GM18519 (cell line): Measurements from ENCODE around the gene EPB41L4B.
"Not testable (repeated sequence)": the region's sequence is repeated elsewhere in the genome, so short reads cannot be mapped to it uniquely, and the experiment has no call there.

Experiments used
- ATAC-seq: cut with Tn5 transposase; IDR thresholded peaks from one replicate; pipeline ENCODE4 v1.9.1; 2021; ENCODE audit warnings: mild to moderate bottlenecking, moderate library complexity; ENCODE audit not compliant: unreplicated experiment, low FRiP score

Gene EPB41L4B

DNA sequence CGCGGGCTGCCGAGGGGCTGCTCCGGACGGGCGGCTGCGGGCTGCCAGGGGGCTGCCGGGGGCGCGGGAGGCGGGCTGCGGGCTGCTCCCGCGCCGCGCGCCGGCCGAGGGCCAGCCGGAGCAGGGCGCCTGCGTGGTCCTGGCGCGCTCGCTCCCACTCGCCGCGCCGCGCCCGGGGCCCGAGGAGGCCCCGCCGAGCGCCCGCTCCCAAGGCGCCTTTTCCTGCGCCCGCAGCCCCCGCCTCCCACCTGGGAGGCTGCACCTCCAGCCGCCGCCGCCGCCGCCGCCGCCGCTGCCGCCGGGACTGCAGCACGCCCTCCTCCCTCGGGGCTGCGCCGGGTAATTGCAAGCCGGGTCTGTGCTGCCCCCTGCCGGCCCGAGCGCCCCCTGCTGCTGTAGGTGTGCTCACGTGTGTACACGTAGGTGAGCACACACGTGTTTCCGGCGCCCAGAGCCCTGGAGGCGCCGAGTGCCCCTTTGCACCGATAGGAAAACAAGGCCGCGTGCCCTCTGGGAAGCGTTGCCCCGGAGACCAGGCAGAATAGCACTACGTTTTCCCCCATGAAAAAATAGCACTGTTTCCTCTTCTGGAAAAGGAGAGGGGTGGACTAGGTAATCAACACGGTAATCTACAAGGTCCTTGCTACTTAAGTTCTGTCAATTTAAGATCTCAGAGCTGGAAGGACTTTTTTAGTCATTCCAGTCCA lies at the start of gene EPB41L4B:
EPB41L4B (minus strand) TSS at position 318 of the 707 bp plus-strand sequence. CDS start 613 bp downstream, outside the sequence.
- ATAC-seq = peak; percentile 89

DNA sequence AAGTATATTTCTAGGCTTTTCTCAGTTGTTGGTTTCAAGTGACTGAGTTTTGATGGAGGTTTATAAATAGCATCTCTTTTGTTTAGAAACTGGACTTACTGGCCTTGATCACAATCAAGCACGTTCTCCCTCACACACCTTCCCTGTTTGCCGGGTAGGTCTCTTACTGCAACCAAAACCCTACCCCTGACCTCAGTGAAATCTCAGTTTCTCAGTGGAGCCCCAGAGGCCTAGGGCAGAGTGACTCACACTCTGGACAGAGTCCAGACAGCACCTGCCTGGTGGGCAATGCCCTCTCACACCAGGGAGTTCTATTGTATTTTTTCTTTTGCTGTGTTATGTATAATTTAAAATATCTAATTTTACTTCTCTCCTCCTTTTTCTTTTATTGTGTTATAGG lies 48.4 kb upstream of the EPB41L4B start:
- ATAC-seq = peak; percentile 67

DNA sequence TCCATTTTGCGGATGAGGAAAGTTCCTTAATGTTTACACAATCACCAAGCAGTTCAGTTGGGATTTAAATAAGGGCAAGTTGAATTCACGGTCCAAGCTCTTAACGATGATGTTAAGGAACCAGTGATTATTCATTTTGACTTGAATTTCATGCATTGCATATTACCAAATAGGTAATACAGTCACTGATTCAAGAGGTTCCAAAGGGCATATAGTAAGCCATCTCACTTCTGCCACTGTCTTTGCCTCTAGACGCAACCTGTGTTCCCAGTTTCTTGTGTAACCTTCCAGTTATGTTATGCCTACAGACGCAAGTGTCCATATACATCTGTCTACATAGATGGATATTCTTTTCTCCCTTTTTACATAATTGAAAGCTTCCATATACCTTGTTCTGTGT lies 39.9 kb upstream of the EPB41L4B start:
- no peak for ATAC-seq

DNA sequence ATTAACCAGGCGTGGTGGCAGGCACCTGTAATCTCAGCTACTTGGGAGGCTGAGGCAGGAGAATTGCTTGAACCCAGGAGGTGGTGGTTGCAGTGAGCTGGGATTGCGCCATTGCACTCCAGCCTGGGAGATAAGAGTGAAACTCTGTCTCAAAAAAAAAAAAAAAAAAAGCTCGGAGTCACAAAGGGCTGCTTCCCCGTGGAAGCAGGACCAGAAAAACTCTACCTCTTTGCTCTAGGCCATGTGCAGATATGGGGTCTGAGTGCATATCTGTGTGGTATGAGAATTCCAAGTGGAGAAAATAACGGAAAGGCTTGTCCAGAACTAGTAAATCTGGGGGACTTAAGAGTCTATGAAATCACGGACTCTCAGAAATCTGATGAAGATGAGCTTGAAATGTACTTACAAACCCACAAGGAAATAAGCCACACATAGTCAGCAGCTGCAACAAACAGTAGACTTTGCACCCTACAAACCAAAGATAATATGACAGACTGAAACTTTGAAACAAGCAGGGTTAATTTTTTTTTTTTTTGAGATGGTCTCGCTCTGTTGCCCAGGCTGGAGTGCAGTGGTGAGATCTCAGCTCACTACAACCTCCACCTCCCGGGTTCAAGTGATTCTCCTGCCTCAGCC lies 38.2 kb upstream of the EPB41L4B start:
- ATAC-seq = not testable (repeated sequence)

DNA sequence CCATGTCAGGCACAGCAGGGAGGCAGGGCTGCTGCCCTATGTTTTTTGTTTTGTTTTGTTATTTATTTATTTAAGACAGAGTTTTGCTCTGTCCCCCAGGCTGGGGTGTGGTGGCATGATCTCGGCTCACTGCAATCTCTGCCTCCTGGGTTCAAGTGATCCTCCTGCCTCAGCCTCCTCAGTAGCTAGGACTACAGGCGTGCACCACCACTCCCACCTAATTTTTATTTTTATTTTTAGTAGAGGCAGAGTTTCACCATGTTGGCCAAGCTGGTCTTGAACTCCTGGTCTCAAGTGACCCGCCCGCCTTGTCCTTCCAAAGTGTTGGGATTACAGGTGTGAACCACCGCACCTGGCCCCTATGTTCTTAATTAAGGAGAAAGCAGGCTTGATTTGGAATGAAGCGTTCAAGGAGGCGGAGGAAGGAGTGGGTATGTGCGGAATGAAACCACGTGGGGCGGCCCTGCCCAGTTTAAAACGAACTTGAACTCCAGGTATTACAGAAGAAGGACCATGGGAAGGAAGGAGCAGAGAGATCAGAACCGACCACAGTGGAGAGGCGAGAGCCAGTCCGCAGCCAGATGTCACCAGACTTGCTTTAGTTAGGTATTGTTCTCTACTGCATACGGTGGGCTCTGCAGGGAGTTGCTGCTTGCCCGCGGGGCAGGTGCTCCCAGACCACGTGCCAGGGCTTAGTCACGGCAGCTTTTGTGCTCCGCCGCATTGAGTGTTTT lies 34.9 kb upstream of the EPB41L4B start:
- no peak for ATAC-seq

DNA sequence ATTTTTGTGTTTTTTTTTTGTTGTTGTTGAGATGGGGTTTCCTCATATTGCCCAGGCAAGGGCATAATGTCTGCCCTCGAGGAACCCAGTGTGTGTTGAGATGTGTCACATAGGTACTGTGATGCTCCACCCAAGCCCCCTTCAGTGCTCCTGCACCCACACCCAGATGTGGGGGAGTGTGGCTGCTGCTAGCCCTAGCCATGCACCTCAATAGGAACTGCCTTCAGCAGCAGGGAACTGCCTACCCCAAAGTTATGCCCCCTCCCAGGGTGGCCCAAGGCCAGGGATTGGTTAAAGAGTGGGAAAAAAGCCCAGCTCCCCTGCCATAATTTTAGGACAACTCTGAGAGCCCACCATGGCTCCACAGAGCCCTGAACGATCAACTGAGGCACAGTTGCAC lies 33.3 kb upstream of the EPB41L4B start:
- no peak for ATAC-seq

DNA sequence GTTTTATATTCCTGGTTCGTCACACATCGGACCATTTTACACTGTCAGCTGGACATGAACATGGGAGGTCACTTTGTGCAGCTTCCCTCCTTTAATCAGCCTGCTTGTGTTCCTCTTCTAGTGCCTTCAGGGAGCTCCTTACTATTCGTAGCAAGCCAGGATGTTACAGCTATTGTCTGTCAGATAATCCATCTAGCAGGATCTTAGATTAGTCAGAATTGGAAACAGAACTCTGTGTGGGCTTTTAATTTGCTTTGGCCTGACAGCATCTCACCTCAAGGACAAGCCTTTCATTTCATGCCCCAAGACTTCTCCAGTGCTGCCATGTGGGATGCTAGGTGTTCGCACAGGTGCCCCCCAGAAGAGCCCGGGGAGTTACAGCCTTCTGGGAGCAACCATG lies 30.2 kb upstream of the EPB41L4B start:
- ATAC-seq = no peak

DNA sequence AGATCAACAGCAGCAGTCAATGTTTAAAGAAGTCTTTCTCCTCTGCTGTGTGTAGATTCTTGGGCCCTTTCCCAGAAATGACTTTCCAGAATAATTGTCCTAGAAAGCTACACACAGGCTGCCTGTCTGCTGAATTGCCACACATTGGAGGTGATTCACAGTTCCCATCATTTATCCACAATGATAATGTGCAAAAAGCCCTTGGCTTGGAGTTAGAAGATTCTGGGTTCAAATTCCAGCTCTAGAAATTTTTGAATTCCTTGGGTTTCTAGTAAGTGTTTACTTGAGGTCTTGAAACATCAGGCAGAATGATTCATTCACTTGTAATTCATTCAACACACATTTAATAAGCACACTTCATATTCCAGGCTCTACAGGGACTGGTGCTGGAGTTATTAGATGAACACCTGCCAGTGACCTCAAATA lies 28.6 kb upstream of the EPB41L4B start:
- ATAC-seq = no peak

DNA sequence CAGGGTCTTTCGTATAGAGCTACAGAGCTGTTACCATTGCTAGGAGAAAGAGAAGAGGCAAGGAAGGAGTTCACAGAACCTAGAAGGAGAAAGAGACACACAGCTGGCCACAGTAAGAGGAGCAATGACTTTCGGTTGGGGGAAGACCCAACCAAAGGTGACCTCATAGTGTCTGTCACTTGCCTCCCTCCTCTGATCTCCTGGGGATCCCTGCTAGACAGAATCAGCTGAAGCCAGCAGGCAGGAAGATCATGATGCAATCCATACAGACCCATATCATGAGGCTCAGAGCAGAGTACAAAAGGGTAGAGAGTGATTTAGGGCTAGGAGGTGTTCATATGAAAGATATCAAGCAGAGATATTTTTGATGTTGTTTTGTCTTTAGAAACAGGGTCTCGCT lies 26.0 kb upstream of the EPB41L4B start:
- no peak for ATAC-seq

DNA sequence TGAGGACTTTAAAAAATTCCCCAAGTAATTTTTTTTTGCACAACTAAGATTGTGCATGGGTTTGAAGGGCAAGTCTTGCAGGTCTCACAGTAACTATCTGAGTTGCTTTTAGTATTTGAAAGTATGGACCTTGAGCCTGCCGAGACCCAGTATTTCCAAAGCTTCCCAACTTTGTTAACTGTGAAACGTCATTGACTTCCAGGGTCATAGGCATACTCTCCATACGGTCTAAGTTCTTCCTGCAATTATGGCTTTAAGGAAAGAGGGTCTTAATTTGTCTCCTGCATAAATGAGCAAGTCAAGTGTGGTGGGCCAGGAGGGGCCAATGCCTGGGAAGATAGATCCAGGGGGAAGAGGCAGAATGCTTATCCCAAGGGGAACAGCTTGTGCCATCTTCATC lies 24.0 kb upstream of the EPB41L4B start:
- no peak for ATAC-seq

DNA sequence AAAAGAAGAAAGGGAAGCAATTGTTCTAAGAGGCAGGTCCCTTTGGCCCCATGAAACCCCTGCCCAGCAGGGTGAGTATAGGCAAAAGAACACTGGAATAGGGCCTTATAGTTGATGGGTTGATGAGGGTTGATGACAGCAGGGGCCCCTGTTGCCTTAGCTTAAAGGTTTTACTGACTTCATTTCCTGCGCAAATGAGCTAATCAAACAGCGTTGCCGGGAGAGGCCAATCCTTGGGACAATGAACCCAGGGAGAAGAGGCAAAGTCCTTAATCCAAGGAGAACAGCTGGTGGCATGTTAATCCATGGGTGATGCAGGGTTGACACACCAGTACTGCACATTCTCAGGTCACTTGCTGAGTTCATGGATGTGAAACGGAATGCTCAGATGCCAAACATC lies 22.0 kb upstream of the EPB41L4B start:
- ATAC-seq = no peak

DNA sequence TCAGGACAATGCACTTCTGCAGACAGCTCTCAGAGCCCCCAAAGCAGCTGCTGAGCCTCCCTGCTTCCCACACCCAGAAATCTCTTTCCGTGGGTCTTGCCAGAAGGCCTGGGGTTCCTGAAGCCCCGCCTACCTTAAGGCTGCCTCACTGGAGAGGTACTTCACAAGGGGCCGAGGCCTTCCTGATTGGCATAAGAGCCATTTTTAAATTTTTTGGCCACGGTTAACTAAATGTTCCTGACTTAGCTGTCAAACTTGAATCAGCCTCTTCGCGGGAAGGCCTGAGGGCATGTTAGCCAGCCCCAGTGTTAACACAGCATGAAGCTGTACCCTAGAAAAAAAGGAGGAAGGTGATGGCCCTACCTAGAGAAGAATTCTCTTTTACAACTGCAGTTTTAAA lies 20.7 kb upstream of the EPB41L4B start:
- ATAC-seq = no peak

DNA sequence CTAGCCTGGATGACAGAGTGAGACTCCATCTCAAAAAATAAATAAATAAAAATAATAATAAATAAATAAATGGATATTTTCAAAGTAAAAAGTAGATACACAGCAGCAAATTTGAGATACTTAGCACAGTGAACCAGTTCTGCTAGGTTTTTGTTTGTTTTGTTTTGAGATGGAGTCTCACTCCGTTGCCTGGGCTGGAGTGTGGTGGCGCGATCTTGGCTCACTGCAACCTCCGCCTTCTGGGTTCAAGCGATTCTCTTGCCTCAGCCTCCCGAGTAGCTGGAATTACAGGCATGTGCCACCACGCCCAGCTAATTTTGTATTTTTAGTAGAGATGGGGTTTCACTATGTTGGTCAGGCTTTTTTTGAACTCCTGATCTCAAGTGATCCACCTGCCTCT lies 20.1 kb upstream of the EPB41L4B start:
- not testable (repeated sequence) for ATAC-seq

DNA sequence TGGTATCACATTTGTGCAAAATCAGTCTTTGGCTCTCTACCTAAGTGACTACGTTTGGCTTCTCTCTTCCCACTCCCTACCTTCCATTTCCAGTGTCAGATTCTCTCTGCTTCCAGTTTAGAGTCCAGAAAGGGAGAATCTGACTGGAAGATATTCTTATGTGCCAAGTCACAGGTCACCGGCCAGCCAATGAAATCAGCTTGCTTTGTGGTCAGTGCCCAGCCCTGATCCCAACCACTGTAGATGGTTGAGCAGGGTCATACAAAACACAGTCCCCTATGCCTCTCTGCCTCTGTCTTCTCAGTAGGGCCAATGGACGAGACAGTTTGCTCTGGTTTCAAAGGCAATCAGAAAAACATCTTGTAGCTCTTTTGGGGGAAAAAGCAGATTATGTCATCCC lies 15.6 kb upstream of the EPB41L4B start:
- ATAC-seq = no peak

DNA sequence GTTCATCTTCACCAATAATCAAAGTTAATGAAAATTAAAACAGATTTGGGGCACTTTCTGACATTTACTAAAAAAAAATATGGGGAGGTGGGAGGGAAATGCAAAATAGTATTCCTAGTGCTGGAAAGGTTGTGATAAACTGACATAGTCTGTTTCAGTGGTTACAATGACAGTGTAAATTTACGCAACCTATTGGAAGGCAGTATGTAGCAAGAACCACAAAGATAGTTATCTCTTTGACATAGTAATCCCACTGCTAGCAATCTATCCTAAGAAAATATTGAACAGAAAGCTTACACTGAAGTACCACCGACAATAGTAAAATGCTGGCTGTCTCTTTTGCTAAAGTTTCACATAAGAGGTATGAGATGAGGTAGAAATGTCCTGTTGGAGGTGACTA lies 15.1 kb upstream of the EPB41L4B start:
- no peak for ATAC-seq

DNA sequence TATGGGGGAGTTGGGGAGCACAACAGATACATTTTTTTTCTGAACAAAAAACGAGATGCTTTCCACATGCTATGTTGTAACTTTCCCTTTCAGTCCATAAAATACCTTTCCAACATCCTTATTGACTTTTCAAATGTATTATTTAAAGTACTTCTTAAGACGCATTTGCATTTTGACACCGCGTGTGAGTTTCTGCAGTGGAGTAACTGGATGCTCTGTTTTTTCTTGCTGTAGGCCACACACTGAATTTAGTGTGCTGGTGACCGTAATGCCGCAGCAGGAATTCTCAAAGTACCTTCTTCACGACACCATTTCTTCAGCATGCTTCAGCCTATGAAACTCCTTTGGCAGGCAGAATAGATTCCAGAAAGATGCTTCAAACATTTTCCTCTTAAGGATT lies 14.3 kb upstream of the EPB41L4B start:
- no peak for ATAC-seq

DNA sequence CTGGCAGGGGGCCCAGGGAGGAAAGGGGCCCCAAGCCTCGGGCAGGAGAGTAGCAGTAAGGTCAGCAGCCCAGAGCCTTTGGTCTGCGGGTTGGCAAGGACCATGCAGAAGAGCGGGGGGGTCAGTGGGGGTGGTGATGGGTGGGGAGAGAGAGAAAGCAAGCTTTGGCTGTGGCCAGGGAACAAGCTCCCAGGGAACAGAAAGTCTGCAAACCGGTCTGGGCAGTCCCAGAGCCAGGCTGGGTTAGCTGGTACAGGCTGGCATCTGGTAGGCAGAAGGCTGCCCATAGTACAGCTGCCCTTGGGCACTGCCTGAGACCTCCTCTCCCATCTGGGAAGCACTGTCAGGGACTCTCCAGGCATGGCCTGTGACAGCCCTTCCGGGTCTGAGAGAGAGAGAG lies 10.5 kb upstream of the EPB41L4B start:
- no peak for ATAC-seq

DNA sequence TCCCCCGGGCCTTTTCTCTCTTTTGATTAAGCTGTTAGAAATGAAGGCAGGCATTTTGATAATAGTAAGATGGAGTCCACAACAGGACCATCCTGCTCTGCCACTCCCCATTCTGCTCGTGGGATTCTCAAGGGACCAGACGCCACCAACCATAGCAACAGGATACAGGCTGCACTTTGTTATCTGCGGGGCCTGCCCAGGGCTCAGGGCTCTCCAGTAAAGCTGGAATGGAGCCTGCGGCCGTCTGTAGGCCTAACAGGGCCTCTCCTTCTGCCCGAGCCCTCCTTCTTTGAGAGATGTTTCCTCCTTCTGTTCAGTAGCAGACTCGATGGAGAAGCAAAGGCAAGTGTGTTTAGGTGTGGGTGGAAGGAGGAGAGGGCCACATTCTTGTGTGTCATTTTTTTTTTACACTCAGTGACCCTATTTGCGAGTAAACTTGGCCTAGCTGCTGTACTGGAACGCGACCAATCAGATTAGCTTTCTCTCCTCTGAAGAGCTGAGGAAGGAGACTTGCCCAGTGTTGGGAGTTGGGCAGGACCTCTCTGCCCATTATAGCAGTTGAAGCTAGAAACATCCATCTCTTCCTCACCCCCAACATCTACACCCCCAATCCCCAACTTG lies 8.9 kb upstream of the EPB41L4B start:
- no peak for ATAC-seq

DNA sequence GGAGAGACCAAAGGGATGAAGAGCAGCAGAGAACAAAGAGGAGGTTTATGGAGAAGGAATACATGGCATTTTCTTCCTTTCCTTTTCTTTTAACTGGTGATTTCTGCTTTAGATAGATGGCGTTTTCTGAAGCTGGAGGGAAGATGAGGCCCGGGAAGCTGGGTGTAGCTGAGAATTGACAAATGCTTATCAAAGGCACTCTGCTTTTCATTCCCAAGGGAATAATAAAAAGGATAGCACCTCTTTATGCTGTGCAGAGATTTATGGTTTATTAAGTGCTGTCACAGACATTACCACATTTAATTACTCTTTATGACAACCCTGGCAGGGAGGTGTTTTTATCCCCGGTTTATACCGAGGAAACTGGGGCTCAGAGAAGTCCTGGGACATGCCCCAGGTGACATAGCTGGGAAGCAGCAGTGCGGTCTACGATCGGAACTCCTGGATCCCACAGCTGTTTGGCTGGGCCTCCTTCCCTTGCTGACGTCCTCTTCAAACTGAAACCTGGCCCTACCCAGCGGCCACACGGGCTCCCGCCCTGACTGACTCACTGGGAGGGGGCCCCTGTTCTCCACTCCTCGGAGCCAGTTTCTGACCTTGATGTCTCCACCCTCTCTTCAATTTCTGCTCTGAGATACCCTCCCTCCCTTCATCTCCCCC lies 8.2 kb upstream of the EPB41L4B start:
- ATAC-seq = no peak

DNA sequence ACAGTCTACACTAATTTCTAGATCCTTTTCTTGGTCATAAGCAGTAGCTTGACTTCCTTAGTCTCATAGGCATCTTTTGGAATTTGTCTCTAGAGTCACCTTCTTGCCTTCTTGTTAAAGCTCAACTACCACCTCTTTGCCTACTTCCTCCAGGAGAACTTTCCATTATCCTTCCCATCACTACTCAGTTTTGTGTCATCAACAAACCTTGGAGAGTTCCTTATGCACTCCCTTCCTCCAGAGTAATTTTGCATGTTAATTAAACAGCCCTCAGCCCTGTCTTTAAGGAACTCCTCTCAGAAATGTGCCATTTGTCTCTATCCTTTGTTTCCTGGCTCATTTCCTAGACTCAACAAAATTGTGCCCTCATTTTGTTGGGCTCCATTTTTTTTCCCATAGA lies 4.2 kb upstream of the EPB41L4B start:
- ATAC-seq = no peak

DNA sequence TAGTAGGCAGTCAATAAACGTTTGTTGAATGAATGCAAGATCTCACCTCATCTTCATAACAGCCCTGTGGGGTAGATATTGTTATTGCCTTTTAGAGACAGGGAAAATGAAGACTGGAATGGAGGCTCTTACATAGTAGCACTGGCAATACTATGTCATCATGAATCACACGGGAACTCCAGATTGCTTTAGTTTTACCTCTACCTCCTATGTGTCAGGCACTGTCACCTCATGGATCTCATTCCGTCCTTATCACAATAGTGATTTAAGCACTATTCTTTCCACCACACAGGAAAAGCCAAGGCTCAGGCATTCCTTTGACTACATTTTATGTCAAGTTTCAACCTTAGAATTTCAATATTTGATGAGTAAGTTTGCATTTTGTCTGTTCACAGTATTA lies 2.9 kb upstream of the EPB41L4B start:
- no peak for ATAC-seq
